Endothelial cell of umbilical vein (primary cell): ENCODE results near the gene GALNT2. TPM values are rescaled to one million over a fixed set of nuclear protein-coding genes. Genes with fewer than 3 reads are reported as not detected.

ENCODE experiments used
- BruUV-seq: library from RNA; stranded (reverse); fragments of 400-500 nt; replicated peaks from 2 replicates; lab custom pipeline; 2021; lab: Mats Ljungman, UMichigan
- CTCF ChIA-PET: fragments of 300-600, 350-600 bp; sonication (Branson Sonifier 250); formaldehyde crosslinking; loops from one replicate; lab custom pipeline; 2021; ENCODE audit warnings: antibody characterized with exemption, inconsistent platforms; lab: Charles Lee
- POLR2A ChIA-PET: fragments of 300-600, 350-600 bp; sonication (Branson Sonifier 250); formaldehyde crosslinking; loops from one replicate; lab custom pipeline; 2021; ENCODE audit warnings: antibody characterized with exemption, inconsistent platforms; lab: Charles Lee
- DNase-seq: peaks from one replicate; pipeline ENCODE4 v3.0.0-alpha.2; 2011; ENCODE audit warnings: low read depth, low spot score
- FAIRE-seq: peaks from 2 replicates; lab custom pipeline; 2011; peaks lifted over from hg19 to GRCh38; lab: Jason Lieb, UNC
- H2AFZ ChIP-seq: 2 replicates; pipeline ENCODE4 v1.6.0; 2012; ENCODE audit warnings: low read depth, low read length, control low read depth, inconsistent platforms
- H3K27ac ChIP-seq: 2 replicates; pipeline ENCODE4 v1.5.1; 2011; ENCODE audit warnings: low read depth, mild to moderate bottlenecking, control low read depth, low read length, moderate library complexity; ENCODE audit not compliant: insufficient read depth
- H3K27me3 ChIP-seq, 2 experiments: 2 replicates each; pipeline versions ENCODE4 v1.6.0 to v1.6.1; 2011; ENCODE audit warnings: low read length in 2 of 2, mixed read lengths in 1 of 2; ENCODE audit not compliant: control insufficient read depth in 2 of 2, insufficient read depth in 2 of 2
- H3K36me3 ChIP-seq, 2 experiments: 2 replicates in 1 of 2; 3 replicates in 1 of 2; pipeline ENCODE4 v1.5.1; 2011; ENCODE audit warnings: low read length in 2 of 2, mild to moderate bottlenecking in 1 of 2, moderate library complexity in 1 of 2; ENCODE audit not compliant: control insufficient read depth in 2 of 2, insufficient read depth in 2 of 2; ENCODE audit errors: extremely low read depth in 1 of 2
- H3K4me1 ChIP-seq: 3 replicates; pipeline ENCODE4 v1.5.1; 2011; ENCODE audit warnings: mild to moderate bottlenecking, low read length; ENCODE audit not compliant: control insufficient read depth, insufficient read depth; ENCODE audit errors: extremely low read depth
- H3K4me2 ChIP-seq: 2 replicates; pipeline ENCODE4 v1.6.1; 2011; ENCODE audit warnings: low read length, control low read depth, mixed read lengths; ENCODE audit not compliant: insufficient read depth
- H3K4me3 ChIP-seq, 3 experiments: fragments of 200-600 bp in 1 of 3; sonication (generic), shearing (Covaris generic) in 1 of 3; replicated peaks in 1 of 3; 2 replicates each; pipeline ENCODE4 v1.5.1; 2011 to 2016; ENCODE audit warnings: control low read depth in 3 of 3, low read length in 3 of 3, mild to moderate bottlenecking in 2 of 3, inconsistent platforms in 1 of 3, low read depth in 1 of 3, moderate library complexity in 1 of 3; ENCODE audit not compliant: insufficient read depth in 1 of 3
- H3K79me2 ChIP-seq: 2 replicates; pipeline ENCODE4 v1.6.0; 2012; ENCODE audit warnings: low read length, inconsistent platforms; ENCODE audit not compliant: control insufficient read depth, insufficient read depth
- H3K9ac ChIP-seq: replicated peaks from 2 replicates; pipeline ENCODE3; 2011; ENCODE audit warnings: low read length, control low read depth; ENCODE audit not compliant: insufficient read depth; ENCODE audit errors: extremely low read depth
- H3K9me1 ChIP-seq: replicated peaks from 3 replicates; pipeline ENCODE4 v1.6.0; 2011; ENCODE audit warnings: mild to moderate bottlenecking, low read length; ENCODE audit not compliant: control insufficient read depth, insufficient read depth; ENCODE audit errors: extremely low read depth
- H3K9me3 ChIP-seq: replicated peaks from 2 replicates; pipeline ENCODE4 v1.5.1; 2012; ENCODE audit warnings: low read length, inconsistent platforms; ENCODE audit not compliant: control insufficient read depth, insufficient read depth
- H4K20me1 ChIP-seq: replicated peaks from 2 replicates; pipeline ENCODE3; 2011; ENCODE audit warnings: mild to moderate bottlenecking, low read length; ENCODE audit not compliant: control insufficient read depth, insufficient read depth; ENCODE audit errors: extremely low read depth
- EZH2 ChIP-seq: IDR thresholded peaks from 2 replicates; pipeline ENCODE4 v1.6.1; 2012; ENCODE audit warnings: borderline replicate concordance, low read depth, mild to moderate bottlenecking, moderate library complexity, low read length, inconsistent platforms; ENCODE audit not compliant: severe bottlenecking
- FOS ChIP-seq: IDR thresholded peaks from 2 replicates; pipeline ENCODE4 v1.6.1; 2011; ENCODE audit warnings: mild to moderate bottlenecking, low read length, moderate library complexity, borderline replicate concordance; ENCODE audit not compliant: insufficient read depth
- GATA2 ChIP-seq: IDR thresholded peaks from 2 replicates; pipeline ENCODE4 v1.7.0; 2011; ENCODE audit warnings: low read depth, mild to moderate bottlenecking, moderate library complexity, mixed read lengths, low read length; ENCODE audit not compliant: insufficient read length, insufficient read depth
- JUN ChIP-seq: IDR thresholded peaks from 2 replicates; pipeline ENCODE4 v1.6.1; 2011; ENCODE audit warnings: borderline replicate concordance, low read depth; ENCODE audit not compliant: insufficient read length, insufficient read depth
- MYC ChIP-seq: IDR thresholded peaks from one replicate; pipeline ENCODE4 v1.6.1; 2011; ENCODE audit warnings: mild to moderate bottlenecking, low read depth, low read length
- POLR2A ChIP-seq: IDR thresholded peaks from 2 replicates; pipeline ENCODE4 v1.6.1; 2012; ENCODE audit warnings: low read depth, mild to moderate bottlenecking, control low read depth, low read length
- POLR2AphosphoS5 ChIP-seq: IDR thresholded peaks from 2 replicates; pipeline ENCODE4 v1.6.1; 2012; ENCODE audit warnings: low read depth, mild to moderate bottlenecking, control low read depth, low read length, moderate library complexity; ENCODE audit not compliant: insufficient read depth
- dilution Hi-C: fragments of 300-500 bp; cut with MboI; formaldehyde crosslinking; loops from one replicate; pipeline ENCODE4 v1.15.0; 2019; ENCODE audit warnings: low sequenced_read_pairs; ENCODE audit not compliant: extremely low pct_ligation_motif_present
- intact Hi-C: fragments of 100-400 bp; cut with micrococcal nuclease; formaldehyde crosslinking; loops from one replicate; pipeline ENCODE4 v1.10.0; 2022
- polyA plus RNA-seq, 4 experiments: library from polyadenylated mRNA; depleted of rRNA in 3 of 4; stranded (reverse) in 3 of 4; unstranded in 1 of 4; fragments of >200 nt; gene quantifications; 2 replicates each; pipeline versions ENCODE4 v1.2.1 to v1.2.3, GENCODE V29; 2011 to 2012; ENCODE audit warnings: missing spikeins in 1 of 4
- total RNA-seq: library from RNA; stranded (reverse); gene quantifications from 2 replicates; pipeline ENCODE4 v1.2.3, GENCODE V29; 2021
- TF ChIP-seq, protein P1 (sequence below), 2 donors: IDR thresholded peaks; 1 replicate in 1 of 2; 2 replicates in 1 of 2; pipeline ENCODE4 v1.5.1; 2011; ENCODE audit warnings: low read length in 2 of 2, mild to moderate bottlenecking in 2 of 2, moderate library complexity in 2 of 2, control low read depth in 1 of 2, inconsistent platforms in 1 of 2, low read depth in 1 of 2; ENCODE audit not compliant: insufficient read depth in 1 of 2; ENCODE audit errors: extremely low read depth in 1 of 2
- TF ChIP-seq, protein P2 (sequence below): IDR thresholded peaks from 2 replicates; pipeline ENCODE4 v1.6.1; 2011; ENCODE audit not compliant: insufficient read depth, insufficient read length

GALNT2 gene
- total and polyA plus RNA-seq, 2 donors (not counting 3 experiments of a cell fraction or from before 2014, with no cell fraction given) = 56.3 to 77.5 TPM

GRCh38 chr1:230307213-230307612 lies 240.2 kb downstream of the GALNT2 start:
- intact Hi-C loops (no loop called here), dilution Hi-C loops (no loop called here)
- Histone ChIP-seq H3K4me1 (peaks cover 8% of the 10 kb centered on the region), H3K4me3 (no peak overlapping the region), H3K27ac (no peak overlapping the region), H3K79me2 (no peaks in the 10 kb centered on the region), H3K9ac (no peak overlapping the region), H2AFZ (no peak overlapping the region), H3K9me1 (no peaks in the 10 kb centered on the region), H4K20me1 (no peaks in the 10 kb centered on the region), H3K27me3 (peaks cover 0 to 3% of the 10 kb centered on the region in 2 experiments), H3K9me3 (no peaks in the 10 kb centered on the region), H3K36me3 (no peaks in the 10 kb centered on the region), H3K4me2 (no peak overlapping the region)
- DNase-seq = peak; percentile 6
- TF ChIP-seq GATA2 = no peak
- TF ChIP-seq, protein P1, sequence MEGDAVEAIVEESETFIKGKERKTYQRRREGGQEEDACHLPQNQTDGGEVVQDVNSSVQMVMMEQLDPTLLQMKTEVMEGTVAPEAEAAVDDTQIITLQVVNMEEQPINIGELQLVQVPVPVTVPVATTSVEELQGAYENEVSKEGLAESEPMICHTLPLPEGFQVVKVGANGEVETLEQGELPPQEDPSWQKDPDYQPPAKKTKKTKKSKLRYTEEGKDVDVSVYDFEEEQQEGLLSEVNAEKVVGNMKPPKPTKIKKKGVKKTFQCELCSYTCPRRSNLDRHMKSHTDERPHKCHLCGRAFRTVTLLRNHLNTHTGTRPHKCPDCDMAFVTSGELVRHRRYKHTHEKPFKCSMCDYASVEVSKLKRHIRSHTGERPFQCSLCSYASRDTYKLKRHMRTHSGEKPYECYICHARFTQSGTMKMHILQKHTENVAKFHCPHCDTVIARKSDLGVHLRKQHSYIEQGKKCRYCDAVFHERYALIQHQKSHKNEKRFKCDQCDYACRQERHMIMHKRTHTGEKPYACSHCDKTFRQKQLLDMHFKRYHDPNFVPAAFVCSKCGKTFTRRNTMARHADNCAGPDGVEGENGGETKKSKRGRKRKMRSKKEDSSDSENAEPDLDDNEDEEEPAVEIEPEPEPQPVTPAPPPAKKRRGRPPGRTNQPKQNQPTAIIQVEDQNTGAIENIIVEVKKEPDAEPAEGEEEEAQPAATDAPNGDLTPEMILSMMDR (IDR thresholded peaks at IDR 0.05; ENCODE audit: extremely low read depth in 1 of 2, insufficient read depth in 1 of 2, low read depth in 1 of 2, low read length in 2 of 2) = no peak
- no peak for TF ChIP-seq JUN
- TF ChIP-seq MYC = no peak
- TF ChIP-seq EZH2 = no peak
- TF ChIP-seq POLR2A = no peak
- FAIRE-seq = no peak
- BruUV-seq = no TSS peak
- CTCF ChIA-PET = interaction anchor here (1.4 kb wide), 1 partner anchor 748 kb away, joined by 5 read pairs; the partner anchor contains the start of gene ABCB10
- POLR2A ChIA-PET = no interaction called here

- BruUV-seq = no TSS peak
Measured at GRCh38 chr1:230308039-230308438, 241.0 kb downstream of the GALNT2 start.

More at GRCh38 chr1:230308039-230308438, 241.0 kb downstream of the GALNT2 start:
- Histone ChIP-seq H3K9me3 (no peaks in the 10 kb centered on the region), H3K4me2 (no peak overlapping the region), H3K27me3 (peaks cover 0 to under 1% of the 10 kb centered on the region in 2 experiments), H3K27ac (no peak overlapping the region), H4K20me1 (no peaks in the 10 kb centered on the region), H3K36me3 (no peaks in the 10 kb centered on the region), H3K9ac (no peak overlapping the region), H3K4me3 (no peak overlapping the region), H3K79me2 (no peaks in the 10 kb centered on the region), H3K4me1 (peaks cover 8% of the 10 kb centered on the region), H2AFZ (no peak overlapping the region), H3K9me1 (no peaks in the 10 kb centered on the region)
- CTCF ChIA-PET = interaction anchor here (1.4 to 5.2 kb wide), 3 partner anchors 592 to 749 kb away, joined by 5 to 51 read pairs (median 9); partner anchors contain the start of gene ABCB10
- intact Hi-C loops (no loop called here), dilution Hi-C loops (no loop called here)
- POLR2A ChIA-PET = no interaction called here
- peak; percentile 88 for FAIRE-seq
- DNase-seq = peak; percentile 93
- TF ChIP-seq, protein P1 (IDR thresholded peaks at IDR 0.05; ENCODE audit: extremely low read depth in 1 of 2, insufficient read depth in 1 of 2, low read depth in 1 of 2, low read length in 2 of 2) = no peak
- TF ChIP-seq JUN (peak; percentile 26), FOS (peak; percentile 60), EZH2 (no peak), POLR2A (no peak), POLR2AphosphoS5 (peak; percentile 36), MYC (no peak), GATA2 (no peak)
- TF ChIP-seq, protein P2, sequence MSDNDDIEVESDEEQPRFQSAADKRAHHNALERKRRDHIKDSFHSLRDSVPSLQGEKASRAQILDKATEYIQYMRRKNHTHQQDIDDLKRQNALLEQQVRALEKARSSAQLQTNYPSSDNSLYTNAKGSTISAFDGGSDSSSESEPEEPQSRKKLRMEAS = no peak
